Keratinocyte (primary cell): ENCODE results near the gene PHF12. TPM values are rescaled to one million over a fixed set of nuclear protein-coding genes. Genes with fewer than 3 reads are reported as not detected.

Experiments used
- DNase-seq: peaks from one replicate; pipeline ENCODE4 v3.0.0-alpha.2; 2011; ENCODE audit warnings: low read depth, missing footprints, low spot score
- FAIRE-seq: peaks from 2 replicates; lab custom pipeline; 2011; peaks lifted over from hg19 to GRCh38; lab: Jason Lieb, UNC
- H2AFZ ChIP-seq: 2 replicates; pipeline ENCODE4 v1.6.0; 2012; ENCODE audit warnings: low read length, control low read depth, inconsistent platforms; ENCODE audit not compliant: control insufficient read depth
- H3K27ac ChIP-seq: 2 replicates; pipeline ENCODE4 v1.5.1; 2011; ENCODE audit warnings: low read length; ENCODE audit not compliant: control insufficient read depth, insufficient read depth
- H3K27me3 ChIP-seq: 3 replicates; pipeline ENCODE4 v1.6.0; 2011; ENCODE audit warnings: low read length; ENCODE audit not compliant: control insufficient read depth, insufficient read depth; ENCODE audit errors: extremely low read depth
- H3K36me3 ChIP-seq, 2 experiments: 2 replicates in 1 of 2; 3 replicates in 1 of 2; pipeline ENCODE4 v1.5.1; 2011; ENCODE audit warnings: low read length in 2 of 2, mild to moderate bottlenecking in 1 of 2; ENCODE audit not compliant: control insufficient read depth in 2 of 2, insufficient read depth in 2 of 2; ENCODE audit errors: extremely low read depth in 1 of 2
- H3K4me1 ChIP-seq: 3 replicates; pipeline ENCODE4 v1.5.1; 2011; ENCODE audit warnings: low read length; ENCODE audit not compliant: control insufficient read depth, insufficient read depth; ENCODE audit errors: extremely low read depth
- H3K4me2 ChIP-seq: 3 replicates; pipeline ENCODE4 v1.6.0; 2011; ENCODE audit warnings: low read depth, low read length; ENCODE audit not compliant: control insufficient read depth, insufficient read depth; ENCODE audit errors: extremely low read depth
- H3K4me3 ChIP-seq, 3 experiments: fragments of 200-600 bp in 1 of 3; sonication (generic) in 1 of 3; 2 replicates in 2 of 3; 3 replicates in 1 of 3; pipeline ENCODE4 v1.5.1; 2011 to 2016; ENCODE audit warnings: low read length in 3 of 3, mild to moderate bottlenecking in 3 of 3, control low read depth in 2 of 3, inconsistent platforms in 1 of 3, low read depth in 1 of 3, mixed read lengths in 1 of 3, mixed run types in 1 of 3, moderate library complexity in 1 of 3; ENCODE audit not compliant: control insufficient read depth in 2 of 3, insufficient read depth in 2 of 3; ENCODE audit errors: extremely low read depth in 1 of 3
- H3K79me2 ChIP-seq: 2 replicates; pipeline ENCODE4 v1.6.0; 2012; ENCODE audit warnings: low read length; ENCODE audit not compliant: control insufficient read depth, insufficient read depth
- H3K9ac ChIP-seq: 3 replicates; pipeline ENCODE4 v1.6.0; 2011; ENCODE audit warnings: low read length; ENCODE audit not compliant: control insufficient read depth, insufficient read depth; ENCODE audit errors: extremely low read depth
- H3K9me1 ChIP-seq: 3 replicates; pipeline ENCODE4 v1.6.0; 2011; ENCODE audit warnings: low read length; ENCODE audit not compliant: control insufficient read depth, insufficient read depth; ENCODE audit errors: extremely low read depth
- H3K9me3 ChIP-seq: 2 replicates; pipeline ENCODE4 v1.5.1; 2012; ENCODE audit warnings: low read depth, low read length; ENCODE audit not compliant: control insufficient read depth
- H4K20me1 ChIP-seq: 3 replicates; pipeline ENCODE4 v1.6.0; 2011; ENCODE audit warnings: low read length; ENCODE audit not compliant: control insufficient read depth, insufficient read depth; ENCODE audit errors: extremely low read depth
- EZH2 ChIP-seq: IDR thresholded peaks from one replicate; pipeline ENCODE4 v1.6.1; 2012; ENCODE audit warnings: inconsistent platforms, mild to moderate bottlenecking, low read length, moderate library complexity
- dilution Hi-C: fragments of 300-500 bp; cut with MboI; formaldehyde crosslinking; loops from one replicate; pipeline ENCODE4 v1.7.0; 2020; ENCODE audit warnings: low sequenced_read_pairs; ENCODE audit not compliant: extremely low pct_ligation_motif_present
- polyA plus RNA-seq, 5 experiments: library from polyadenylated mRNA; depleted of rRNA in 3 of 5; stranded (reverse) in 3 of 5; stranded (forward) in 1 of 5; unstranded in 1 of 5; fragments of >200 nt; gene quantifications; 1 replicate in 1 of 5; 2 replicates in 3 of 5; 3 replicates in 1 of 5; pipeline versions ENCODE4 v1.2.1 to v1.2.3, GENCODE V29; 2011 to 2012; ENCODE audit warnings: missing spikeins in 2 of 5, low read depth in 1 of 5, low replicate concordance in 1 of 5
- TF ChIP-seq, protein P1 (sequence below), 3 experiments: IDR thresholded peaks in 1 of 3; conservative IDR thresholded peaks in 1 of 3; optimal IDR thresholded peaks in 1 of 3; 2 replicates in 2 of 3; 3 replicates in 1 of 3; pipeline versions ENCODE3 to v1.5.1; 2011; ENCODE audit warnings: low read length in 3 of 3, mild to moderate bottlenecking in 3 of 3, moderate library complexity in 2 of 3, control low read depth in 1 of 3, inconsistent platforms in 1 of 3; ENCODE audit not compliant: insufficient read depth in 2 of 3; ENCODE audit errors: extremely low read depth in 1 of 3

PHF12 gene
- polyA plus RNA-seq, 1 donor (not counting 4 experiments of a cell fraction or from before 2014, with no cell fraction given): 9.6 TPM

DNA sequence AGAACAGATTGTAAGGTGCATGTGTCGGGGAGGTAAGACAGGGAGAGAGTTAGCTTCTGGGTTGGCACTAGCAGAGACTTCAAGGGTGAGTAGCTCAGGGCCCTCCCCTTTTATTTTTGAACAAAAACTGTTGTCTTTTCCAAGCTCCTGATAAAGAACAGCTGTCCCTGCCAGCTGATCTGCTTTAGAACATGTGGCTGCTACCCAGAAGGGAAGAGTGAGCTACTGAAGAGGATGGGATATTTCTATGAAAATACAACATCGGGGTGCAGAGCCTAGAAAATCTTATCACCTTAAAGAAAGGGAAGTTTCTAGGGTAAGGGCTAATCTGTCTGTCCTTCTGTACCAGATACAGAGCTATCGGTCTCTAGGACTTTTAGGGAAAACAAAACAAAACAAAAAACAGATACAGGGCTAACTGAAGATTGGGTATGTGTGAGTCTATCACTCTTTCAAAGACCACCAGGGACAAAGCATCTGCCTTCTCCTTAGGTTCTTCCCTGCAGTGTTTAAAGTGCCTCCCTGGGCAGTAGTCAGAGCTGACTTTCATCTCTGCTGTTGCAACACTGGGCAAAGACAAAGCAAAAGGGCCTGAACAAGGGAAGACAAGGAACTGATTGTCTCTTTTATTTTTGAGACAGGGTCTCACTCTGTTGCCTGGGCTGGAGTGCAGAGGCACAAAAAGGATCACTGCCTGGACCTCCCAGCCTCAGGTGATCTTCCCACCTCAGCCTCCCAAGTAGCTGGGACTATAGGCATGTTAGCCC is 43.4 kb downstream of the PHF12 start:
- Histone ChIP-seq H3K4me3 (no peak overlapping the region), H3K79me2 (no peaks in the 10 kb centered on the region), H3K36me3 (peaks cover 44 to 46% of the 10 kb centered on the region in 2 experiments), H3K9me1 (no peaks in the 10 kb centered on the region), H4K20me1 (no peaks in the 10 kb centered on the region), H3K27ac (no peak overlapping the region), H2AFZ (no peak overlapping the region), H3K27me3 (no peaks in the 10 kb centered on the region), H3K9ac (no peak overlapping the region), H3K4me2 (no peak overlapping the region), H3K9me3 (no peaks in the 10 kb centered on the region), H3K4me1 (peaks cover 32% of the 10 kb centered on the region)
- TF ChIP-seq, protein P1, sequence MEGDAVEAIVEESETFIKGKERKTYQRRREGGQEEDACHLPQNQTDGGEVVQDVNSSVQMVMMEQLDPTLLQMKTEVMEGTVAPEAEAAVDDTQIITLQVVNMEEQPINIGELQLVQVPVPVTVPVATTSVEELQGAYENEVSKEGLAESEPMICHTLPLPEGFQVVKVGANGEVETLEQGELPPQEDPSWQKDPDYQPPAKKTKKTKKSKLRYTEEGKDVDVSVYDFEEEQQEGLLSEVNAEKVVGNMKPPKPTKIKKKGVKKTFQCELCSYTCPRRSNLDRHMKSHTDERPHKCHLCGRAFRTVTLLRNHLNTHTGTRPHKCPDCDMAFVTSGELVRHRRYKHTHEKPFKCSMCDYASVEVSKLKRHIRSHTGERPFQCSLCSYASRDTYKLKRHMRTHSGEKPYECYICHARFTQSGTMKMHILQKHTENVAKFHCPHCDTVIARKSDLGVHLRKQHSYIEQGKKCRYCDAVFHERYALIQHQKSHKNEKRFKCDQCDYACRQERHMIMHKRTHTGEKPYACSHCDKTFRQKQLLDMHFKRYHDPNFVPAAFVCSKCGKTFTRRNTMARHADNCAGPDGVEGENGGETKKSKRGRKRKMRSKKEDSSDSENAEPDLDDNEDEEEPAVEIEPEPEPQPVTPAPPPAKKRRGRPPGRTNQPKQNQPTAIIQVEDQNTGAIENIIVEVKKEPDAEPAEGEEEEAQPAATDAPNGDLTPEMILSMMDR (optimal IDR thresholded peaks at IDR 0.05 in 1 of 3, IDR thresholded peaks at IDR 0.05 in 1 of 3, conservative IDR thresholded peaks at IDR 0.05 in 1 of 3; ENCODE audit: extremely low read depth in 1 of 3, insufficient read depth in 2 of 3, low read length in 3 of 3): no peak
- no peak for TF ChIP-seq EZH2
- dilution Hi-C loops: no loop called here
- no peak for DNase-seq
- FAIRE-seq: no peak

DNA sequence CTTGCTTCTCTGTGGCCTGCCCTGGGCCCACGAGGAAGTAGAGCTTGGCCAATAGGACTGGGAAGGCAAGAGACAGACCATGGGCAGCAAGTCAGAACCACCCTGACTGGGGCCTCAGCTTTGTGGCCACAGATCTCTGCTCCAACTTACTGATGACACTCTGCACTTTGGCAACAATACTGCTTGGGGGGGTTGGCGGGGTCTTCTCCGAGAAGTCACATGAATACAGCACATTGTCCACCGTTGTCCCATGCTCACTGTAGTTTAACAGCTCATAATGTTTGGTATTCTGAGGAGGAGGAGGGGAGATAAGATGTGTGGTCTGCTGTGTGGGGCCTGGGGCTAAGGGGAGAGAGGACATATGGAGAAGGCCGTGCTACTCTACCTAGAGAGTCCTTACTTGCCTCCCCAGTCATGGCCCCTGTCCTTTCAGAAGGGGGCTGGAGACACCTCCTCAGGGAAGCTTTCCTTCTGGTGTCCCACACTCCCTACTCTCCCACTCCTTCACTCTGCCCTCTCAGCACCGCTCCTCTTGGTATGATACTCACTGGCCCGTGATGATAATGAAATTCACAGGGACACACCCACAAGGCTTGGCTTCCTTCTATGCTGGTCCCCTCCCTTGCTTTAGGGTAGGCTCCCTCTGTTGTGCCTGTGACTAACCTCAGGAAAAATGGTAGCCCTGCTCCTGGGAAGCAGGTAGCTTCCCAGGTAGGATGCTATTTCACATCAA is 44.4 kb downstream of the PHF12 start:
- Histone ChIP-seq H3K79me2 (no peaks in the 10 kb centered on the region), H3K4me1 (peaks cover 35% of the 10 kb centered on the region), H2AFZ (no peak overlapping the region), H3K27ac (no peak overlapping the region), H4K20me1 (no peaks in the 10 kb centered on the region), H3K9ac (no peak overlapping the region), H3K4me2 (no peak overlapping the region), H3K36me3 (peaks cover 33 to 43% of the 10 kb centered on the region in 2 experiments), H3K9me1 (no peaks in the 10 kb centered on the region), H3K27me3 (no peaks in the 10 kb centered on the region), H3K9me3 (no peaks in the 10 kb centered on the region), H3K4me3 (no peak overlapping the region)
- FAIRE-seq (no peak), DNase-seq (no peak)
- dilution Hi-C loops: no loop called here
- no peak for TF ChIP-seq EZH2
- TF ChIP-seq, protein P1 (optimal IDR thresholded peaks at IDR 0.05 in 1 of 3, IDR thresholded peaks at IDR 0.05 in 1 of 3, conservative IDR thresholded peaks at IDR 0.05 in 1 of 3; ENCODE audit: extremely low read depth in 1 of 3, insufficient read depth in 2 of 3, low read length in 3 of 3): no peak
